Effector CD8-positive, alpha-beta T cell (primary cell): ENCODE results near the gene IPO11.

Source experiments
- DNase-seq: peaks from one replicate; lab custom pipeline; 2025; lab: John Stamatoyannopoulos, UW

Gene IPO11

DNA sequence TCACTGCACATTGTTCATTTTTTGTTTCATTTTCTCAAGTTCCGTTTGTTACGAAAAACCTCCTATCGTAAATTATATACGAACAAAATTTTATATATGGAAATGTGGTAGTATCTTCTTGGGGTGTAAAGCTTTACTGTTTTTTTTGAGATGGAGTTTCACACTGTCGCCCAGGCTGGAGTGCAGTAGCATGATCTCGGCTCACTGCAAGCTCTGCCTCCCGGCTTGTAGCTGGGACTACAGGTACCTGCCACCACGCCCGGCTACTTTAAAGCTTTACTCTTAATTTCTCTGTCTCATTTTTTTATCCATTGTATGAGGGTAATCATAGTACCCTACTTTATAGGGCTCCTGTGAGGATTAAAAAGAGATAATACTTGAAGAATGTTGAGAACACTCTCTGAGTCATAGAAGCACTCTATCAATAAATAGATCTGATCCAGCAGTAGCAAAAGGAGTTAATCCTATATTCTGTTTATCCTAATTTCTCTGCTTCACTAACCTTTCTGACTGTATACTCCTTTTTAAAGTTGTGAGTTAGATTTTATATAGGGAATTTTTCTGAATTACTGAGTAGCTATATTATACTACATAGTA lies 160.5 kb downstream of the IPO11 start:
- DNase-seq = no peak

DNA sequence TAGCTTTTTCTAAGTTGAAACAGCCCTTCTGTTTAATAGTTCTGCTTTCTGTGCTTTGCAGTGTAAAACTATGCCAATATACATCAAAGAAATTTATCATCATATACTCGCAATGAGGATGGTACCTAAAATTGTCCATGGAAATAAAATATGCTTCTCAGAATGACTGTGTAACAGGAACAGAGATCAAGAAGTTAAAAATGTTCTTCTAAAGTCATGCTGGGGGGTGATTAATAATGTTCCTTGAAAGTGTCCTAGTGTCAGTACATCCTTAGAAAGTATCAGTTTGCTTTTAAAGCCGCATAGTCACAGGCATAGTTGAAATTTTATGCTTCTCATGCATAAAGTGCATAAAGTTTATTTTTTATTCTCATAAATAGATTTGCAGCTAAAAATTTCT lies 162.0 kb downstream of the IPO11 start:
- no peak for DNase-seq

DNA sequence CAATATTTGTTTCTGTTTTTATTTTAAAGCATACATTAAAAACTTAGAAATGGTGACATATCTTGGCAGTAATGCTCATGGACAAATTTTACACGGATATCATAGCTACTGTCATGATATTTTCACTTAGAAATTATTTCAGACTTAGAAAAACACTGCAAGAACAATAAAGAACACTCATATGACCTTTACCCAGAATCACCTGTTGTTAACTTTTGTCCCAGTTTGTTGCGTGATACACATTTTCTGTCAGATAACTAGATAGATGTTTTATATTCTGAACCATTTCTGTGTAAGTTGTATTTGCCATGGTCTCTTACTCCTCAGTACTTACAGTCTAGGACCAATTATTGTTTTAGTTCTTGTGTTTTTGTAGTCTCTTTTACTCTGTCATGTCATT lies 162.5 kb downstream of the IPO11 start:
- no peak for DNase-seq

GRCh38 chr5:62575489-62575888 lies 162.9 kb downstream of the IPO11 start:
- no peak for DNase-seq

DNA sequence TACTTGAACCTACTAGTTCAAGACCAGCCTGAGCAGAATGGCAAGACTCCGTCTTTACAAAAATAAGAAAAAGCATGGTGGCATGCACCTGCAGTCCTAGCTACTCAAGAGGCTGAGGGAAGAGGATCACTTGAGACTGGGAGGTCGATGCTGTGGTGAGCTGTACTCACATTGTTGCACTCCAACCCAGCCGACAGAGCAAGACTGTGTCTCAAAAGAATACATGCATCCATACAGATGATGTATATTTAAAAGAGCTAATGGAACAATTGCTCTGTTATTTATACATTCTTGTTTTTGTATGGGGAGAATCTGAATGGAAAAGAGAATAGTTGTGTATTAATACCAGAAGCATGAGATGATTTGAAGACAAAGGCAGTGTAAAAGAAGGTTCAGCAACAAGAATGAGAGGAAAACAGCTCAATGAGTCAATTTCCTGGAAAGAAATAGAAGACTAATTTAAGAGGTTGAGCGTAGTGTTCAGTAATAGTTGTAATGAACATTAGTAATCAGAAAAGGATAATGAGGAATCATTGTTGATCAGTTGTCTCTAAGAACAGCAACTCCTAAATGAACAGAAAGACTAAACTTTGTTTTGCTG lies 164.1 kb downstream of the IPO11 start:
- DNase-seq = no peak

DNA sequence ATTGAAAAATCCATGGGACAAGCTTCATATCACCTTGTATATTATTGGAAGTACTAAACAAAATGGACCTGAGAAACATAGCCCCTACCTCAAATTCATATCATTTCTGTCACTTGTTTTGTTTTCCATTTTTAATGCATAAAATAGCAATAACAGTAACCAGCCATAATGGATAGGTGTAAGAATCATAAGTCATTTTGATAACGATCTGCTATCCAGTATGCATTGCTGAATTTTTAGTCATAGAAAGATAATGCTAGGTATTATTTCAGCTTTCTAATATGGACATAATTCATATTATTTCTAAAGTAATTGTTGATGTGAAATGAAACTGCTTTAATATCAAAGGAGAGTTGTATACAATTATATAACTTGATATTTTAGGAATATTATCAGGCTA lies 164.9 kb downstream of the IPO11 start:
- no peak for DNase-seq

DNA sequence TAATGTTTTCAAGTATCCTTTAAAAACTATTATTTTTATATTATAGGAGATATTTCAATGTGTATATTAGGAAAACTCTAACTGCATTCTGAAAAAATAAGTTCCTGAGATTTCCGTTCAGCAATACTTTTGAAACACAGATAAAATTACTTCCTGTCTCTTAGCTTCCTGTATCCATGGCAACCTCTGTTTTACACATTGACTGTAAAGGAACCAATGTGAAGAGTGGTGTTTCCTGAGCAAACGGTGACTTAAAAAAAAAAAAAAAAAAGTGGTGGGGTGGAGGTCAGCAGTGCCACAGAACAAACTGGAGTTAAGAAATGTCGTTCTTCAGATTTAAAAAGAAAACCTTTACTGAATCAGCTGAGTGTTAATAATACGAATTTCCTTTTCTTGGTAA lies 166.0 kb downstream of the IPO11 start, which contains the start of gene LRRC70:
LRRC70 (plus strand) TSS at position 280 of the 400 bp plus-strand sequence. CDS start 620 bp downstream, outside the sequence.
- DNase-seq = no peak

DNA sequence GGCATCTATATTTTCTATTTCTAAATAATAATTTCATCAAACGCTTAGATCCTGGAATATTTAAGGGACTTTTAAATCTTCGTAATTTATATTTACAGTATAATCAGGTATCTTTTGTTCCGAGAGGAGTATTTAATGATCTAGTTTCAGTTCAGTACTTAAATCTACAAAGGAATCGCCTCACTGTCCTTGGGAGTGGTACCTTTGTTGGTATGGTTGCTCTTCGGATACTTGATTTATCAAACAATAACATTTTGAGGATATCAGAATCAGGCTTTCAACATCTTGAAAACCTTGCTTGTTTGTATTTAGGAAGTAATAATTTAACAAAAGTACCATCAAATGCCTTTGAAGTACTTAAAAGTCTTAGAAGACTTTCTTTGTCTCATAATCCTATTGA lies 167.2 kb downstream of the IPO11 start:
- no peak for DNase-seq

DNA sequence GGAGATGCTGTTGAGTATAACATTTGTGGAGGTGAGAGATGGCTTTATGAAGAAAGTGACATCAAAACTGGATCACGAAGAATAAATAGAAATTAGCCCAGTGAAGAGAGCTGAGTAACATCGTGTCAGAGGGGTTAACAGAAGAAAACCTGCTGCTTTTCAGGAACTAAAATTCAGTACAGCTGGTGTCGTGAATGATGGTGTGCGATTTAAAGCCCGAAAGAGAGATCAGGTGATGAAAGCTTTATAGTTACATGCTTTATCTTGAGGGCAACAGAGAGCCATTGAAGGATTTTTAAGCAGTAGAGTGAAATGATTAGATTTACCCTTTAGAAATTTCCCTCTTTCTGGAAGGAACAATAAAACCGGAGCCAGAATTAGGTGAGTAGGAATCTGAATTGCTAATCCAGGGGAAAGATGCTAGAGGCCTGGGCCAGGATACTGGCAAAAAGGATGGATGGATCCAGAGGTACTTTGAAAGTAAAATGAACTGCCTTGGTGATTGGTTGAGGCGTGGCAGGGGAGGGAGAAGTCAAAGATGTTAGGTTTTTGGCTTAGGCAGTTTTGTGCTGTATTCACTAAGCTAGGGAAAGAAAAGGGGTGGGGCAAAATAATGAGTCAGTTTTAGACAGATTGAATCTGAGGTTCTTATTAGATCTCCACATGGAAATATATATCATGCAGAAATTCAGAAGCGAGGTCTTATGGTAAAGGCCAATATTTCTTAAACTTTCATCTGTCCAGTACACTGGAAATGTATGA lies 169.5 kb downstream of the IPO11 start:
- no peak for DNase-seq

DNA sequence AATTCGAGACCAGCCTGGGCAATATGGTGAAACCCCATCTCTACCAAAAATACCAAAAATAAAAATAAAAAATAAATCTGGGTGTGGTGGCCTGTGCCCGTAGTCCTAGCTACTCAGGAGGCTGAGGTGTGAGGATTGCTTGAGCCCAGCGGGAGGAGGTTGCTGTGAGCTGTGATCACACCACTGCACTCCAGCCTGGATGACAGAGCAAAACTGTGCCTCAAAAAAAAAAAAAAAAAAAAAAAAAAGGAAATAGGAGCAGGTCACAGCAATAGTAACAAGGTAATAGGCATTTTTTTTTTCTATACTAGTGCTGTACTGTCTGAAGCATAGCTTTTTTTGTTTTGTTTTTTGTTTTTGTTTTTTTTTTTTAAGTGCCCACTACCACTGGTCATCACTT lies 171.8 kb downstream of the IPO11 start:
- no peak for DNase-seq

GRCh38 chr5:62585306-62585705 lies 172.7 kb downstream of the IPO11 start:
- DNase-seq = no peak

- DNase-seq = no peak
Observed at GRCh38 chr5:62585751-62586150, 173.2 kb downstream of the IPO11 start.

DNA sequence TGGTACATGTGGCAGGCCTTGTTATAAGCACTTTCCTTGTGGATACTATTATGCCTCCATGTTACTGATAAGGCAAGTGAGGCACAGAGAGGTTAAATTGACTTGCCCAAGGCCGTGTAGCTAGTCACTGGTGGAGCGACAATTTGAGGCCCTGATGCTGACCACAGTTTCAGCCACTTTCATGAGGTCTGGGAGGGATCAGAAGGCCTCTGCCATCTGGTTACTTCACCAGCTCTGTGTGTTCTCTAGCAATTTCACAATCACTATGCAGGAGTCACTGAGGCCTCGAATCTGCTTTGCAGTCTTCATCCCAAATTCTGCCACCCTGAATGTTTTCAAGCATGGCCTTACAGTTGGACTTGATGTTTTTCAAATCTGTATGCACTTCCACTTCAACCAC lies 175.2 kb downstream of the IPO11 start:
- no peak for DNase-seq

DNA sequence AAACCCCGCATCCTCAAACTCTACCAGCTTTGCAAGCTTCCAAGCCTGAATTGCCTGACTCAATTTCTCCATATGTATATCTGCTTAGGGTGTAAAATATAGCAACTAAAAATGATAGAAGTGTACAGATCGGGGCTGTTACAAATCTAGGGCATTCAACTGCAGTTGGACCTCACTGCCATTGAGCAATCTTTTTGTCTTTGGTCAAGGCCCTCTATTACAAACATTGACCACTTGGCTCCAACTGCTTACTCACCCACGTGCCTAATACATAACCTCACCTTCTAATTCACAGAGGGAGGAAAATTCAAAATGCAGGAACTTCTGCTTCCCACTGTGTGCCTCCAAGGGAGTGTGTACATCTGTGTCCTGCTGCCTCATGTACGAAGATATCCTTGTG lies 176.1 kb downstream of the IPO11 start:
- DNase-seq = no peak

DNA sequence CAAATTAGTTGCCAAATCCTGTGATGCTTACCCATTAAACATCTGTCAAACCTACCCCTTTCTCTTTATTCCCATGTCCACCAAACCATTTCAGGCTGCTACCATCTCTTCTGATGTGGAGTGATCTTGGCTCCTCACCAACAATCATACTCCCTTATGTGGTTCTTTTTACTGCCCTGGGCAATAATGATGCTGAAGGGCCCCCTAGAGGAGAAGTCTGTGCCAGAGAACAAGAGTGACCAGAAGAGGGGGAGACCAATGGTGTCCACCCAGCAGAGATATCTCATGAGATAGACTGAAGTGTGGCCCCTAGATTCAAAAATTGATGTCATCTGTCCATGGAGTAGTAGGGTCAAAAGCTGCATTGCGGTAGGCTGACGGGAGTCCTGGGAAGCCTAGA lies 176.9 kb downstream of the IPO11 start:
- DNase-seq = no peak

DNA sequence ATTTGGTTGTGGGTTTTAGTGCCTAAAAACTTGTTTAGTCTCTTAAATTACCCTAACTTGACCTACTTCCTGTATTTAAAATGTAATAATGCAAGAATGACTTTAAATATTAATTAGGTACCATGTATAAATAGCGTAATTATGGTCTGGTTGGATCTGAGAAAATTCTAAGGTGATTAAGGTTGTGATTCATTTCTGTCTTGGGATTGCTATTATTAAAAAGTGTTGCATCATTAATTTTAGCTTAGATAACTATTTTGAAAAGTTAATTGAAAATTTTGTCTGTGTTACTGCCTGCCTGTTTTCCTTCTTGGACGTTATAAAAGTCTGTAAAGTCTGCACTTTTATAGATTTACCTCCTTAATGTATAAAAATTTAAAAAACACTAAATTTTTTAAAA lies 177.8 kb downstream of the IPO11 start:
- DNase-seq = no peak

- no peak for DNase-seq
Observed at GRCh38 chr5:62592558-62592957, 180.0 kb downstream of the IPO11 start.

GRCh38 chr5:62593331-62593730 lies 180.8 kb downstream of the IPO11 start:
- DNase-seq = no peak

DNA sequence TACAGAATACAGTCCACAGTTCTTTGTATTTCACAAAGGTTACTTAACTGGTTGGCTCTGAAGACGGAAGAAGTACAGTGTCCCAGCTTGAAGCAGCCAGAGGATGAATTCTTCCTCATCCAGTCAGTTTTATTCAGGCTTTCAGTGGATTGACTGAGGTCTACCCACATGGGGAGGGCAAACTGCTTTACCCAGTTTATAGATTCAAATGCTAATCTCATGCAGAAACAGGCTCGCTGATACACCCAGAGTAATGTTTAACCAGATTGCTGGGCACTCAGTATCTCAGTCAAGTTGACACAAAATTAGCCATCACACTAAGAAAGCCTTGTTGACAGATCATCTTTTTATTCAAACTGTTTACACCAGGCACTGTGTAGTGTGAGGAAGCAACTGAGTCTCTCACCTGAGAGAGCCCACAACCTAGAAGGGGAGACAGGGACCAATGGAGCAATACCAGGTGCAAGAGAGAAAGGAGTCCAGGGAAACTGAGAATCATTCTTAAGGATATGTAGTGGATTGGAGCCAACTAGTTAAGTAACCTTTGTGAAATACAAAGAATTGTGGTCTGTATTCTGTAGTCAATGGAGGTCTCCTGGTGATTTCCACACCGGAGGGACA lies 181.9 kb downstream of the IPO11 start:
- no peak for DNase-seq

- DNase-seq = no peak
Observed at GRCh38 chr5:62596096-62596495, 183.5 kb downstream of the IPO11 start.

GRCh38 chr5:62596691-62597090 lies 184.1 kb downstream of the IPO11 start:
- no peak for DNase-seq

GRCh38 chr5:62597314-62597713 lies 184.8 kb downstream of the IPO11 start:
- no peak for DNase-seq
